Duodenal mucosa (tissue), 2 donors: Measurements from ENCODE around the gene PIGBOS1.

ENCODE experiments used
- H3K27ac ChIP-seq: one replicate; pipeline ENCODE4 v1.7.0; 2013; ENCODE audit warnings: low read depth, low read length
- H3K27me3 ChIP-seq, 2 donors: one replicate each; pipeline ENCODE4 v1.7.0; 2013; ENCODE audit warnings: low read length in 2 of 2, control low read depth in 1 of 2; ENCODE audit not compliant: insufficient read depth in 2 of 2, control insufficient read depth in 1 of 2
- H3K36me3 ChIP-seq, 2 donors: one replicate each; pipeline ENCODE4 v1.7.0; 2013; ENCODE audit warnings: low read length in 2 of 2, control low read depth in 1 of 2; ENCODE audit not compliant: insufficient read depth in 2 of 2, control insufficient read depth in 1 of 2
- H3K4me1 ChIP-seq, 2 donors: one replicate each; pipeline ENCODE4 v1.7.0; 2013; ENCODE audit warnings: low read length in 2 of 2, control low read depth in 1 of 2; ENCODE audit not compliant: insufficient read depth in 2 of 2, control insufficient read depth in 1 of 2
- H3K4me3 ChIP-seq, 2 donors: one replicate each; pipeline ENCODE4 v1.7.0; 2013; ENCODE audit warnings: low read length in 2 of 2, low read depth in 1 of 2
- H3K9ac ChIP-seq, 2 donors: one replicate each; pipeline ENCODE4 v1.7.0; 2013; ENCODE audit warnings: low read length in 2 of 2, low read depth in 1 of 2
- H3K9me3 ChIP-seq, 2 donors: one replicate each; pipeline ENCODE4 v1.7.0; 2013; ENCODE audit warnings: low read length in 2 of 2, control low read depth in 1 of 2; ENCODE audit not compliant: control insufficient read depth in 1 of 2

The PIGBOS1 gene

GRCh38 chr15:55270291-55270690 lies 48.6 kb downstream of the PIGBOS1 start:
- no peak overlapping the region for H3K27ac ChIP-seq
- H3K9ac ChIP-seq: no peak overlapping the region
- no peaks in the 10 kb centered on the region for H3K9me3 ChIP-seq
- H3K4me3 ChIP-seq: no peak overlapping the region
- H3K27me3 ChIP-seq: no peaks in the 10 kb centered on the region
- no peaks in the 10 kb centered on the region for H3K36me3 ChIP-seq
- H3K4me1 ChIP-seq: peaks cover 0 to 8% of the 10 kb centered on the region in 2 donors

DNA sequence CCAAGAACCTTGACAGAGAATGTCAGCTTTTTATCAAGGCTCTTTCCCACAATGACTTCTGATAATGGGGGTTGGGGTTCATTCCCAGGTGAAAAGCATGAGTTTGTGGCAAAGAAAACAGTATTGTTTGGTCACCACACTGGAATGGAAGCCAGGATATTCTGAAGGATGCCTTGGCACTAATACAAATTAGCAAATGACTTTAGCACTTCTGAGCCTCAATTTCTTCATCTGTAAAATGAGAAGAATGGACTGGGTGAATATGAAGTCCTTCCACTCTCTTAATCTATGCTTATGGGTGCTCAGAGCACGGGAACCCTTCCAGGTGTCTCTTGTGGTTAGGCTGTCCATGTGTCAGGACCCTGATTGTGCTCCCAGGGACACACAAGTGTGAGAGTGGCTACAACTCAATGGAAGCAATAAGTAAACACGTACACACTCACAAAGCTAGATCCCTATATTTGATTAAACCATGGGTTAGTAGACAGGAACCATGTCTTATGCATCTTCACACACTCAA lies 50.7 kb downstream of the PIGBOS1 start:
- Histone ChIP-seq H3K27ac (no peak overlapping the region), H3K36me3 (no peaks in the 10 kb centered on the region), H3K9me3 (no peaks in the 10 kb centered on the region), H3K9ac (no peak overlapping the region), H3K27me3 (no peaks in the 10 kb centered on the region), H3K4me1 (peaks cover 0 to 8% of the 10 kb centered on the region in 2 donors), H3K4me3 (no peak overlapping the region)

DNA sequence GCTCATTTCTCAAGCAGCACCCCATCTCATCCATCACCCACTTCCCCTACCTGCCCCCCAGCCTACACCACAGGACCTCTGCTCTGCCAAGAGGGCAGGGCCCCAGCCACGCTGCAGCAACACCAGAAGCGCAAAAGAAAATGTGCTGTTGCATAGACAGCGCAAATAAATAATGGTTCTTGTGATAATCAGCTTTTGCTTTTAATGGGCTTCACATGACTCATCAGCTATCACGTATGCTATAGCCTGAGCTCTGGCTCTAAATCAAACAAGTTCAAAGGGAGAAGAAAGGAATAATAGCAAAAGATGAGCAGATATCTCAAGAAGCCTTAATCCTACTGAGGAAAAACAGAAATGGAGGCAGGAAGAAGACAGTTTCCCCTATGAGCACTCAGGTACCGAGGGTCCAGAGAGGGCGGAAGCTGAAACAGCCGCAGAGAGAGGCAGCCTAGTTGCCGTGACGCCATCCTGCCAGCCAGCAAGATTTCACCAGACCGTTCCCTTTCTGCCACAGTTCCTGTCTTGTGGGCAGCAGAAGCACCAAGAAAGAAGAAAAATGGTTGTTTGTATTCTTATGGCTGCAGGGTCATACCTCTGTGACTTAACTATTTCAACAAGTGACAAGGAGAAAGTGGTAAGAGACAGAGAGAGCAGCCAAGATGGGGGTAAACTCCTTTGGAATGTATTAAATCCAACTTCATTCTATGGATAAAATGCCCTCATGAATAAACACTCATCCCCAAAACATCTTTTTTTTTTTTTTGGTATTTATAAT lies 51.3 kb downstream of the PIGBOS1 start:
- peak overlapping the region; percentile 9 to 33 for H3K9ac ChIP-seq
- H3K4me3 ChIP-seq: peak overlapping the region; percentile 4 to 21
- peaks cover 0 to 8% of the 10 kb centered on the region in 2 donors for H3K4me1 ChIP-seq
- peak overlapping the region; percentile 35 for H3K27ac ChIP-seq
- H3K36me3 ChIP-seq: no peaks in the 10 kb centered on the region
- H3K27me3 ChIP-seq: no peaks in the 10 kb centered on the region
- H3K9me3 ChIP-seq: no peaks in the 10 kb centered on the region
